ENCODE measurements around the gene ICAM2.

GRCh38 chr17:64066716-64067115, 46.3 kb upstream of the ICAM2 start:
- TF ChIP-seq CTCF (IDR thresholded peaks at IDR 0.05) (no peak), POLR2A (IDR thresholded peaks at IDR 0.05) (no peak)

Data from tibial nerve (tissue), 3 donors.